ENCODE results near the gene PTTG1IP.

DNA sequence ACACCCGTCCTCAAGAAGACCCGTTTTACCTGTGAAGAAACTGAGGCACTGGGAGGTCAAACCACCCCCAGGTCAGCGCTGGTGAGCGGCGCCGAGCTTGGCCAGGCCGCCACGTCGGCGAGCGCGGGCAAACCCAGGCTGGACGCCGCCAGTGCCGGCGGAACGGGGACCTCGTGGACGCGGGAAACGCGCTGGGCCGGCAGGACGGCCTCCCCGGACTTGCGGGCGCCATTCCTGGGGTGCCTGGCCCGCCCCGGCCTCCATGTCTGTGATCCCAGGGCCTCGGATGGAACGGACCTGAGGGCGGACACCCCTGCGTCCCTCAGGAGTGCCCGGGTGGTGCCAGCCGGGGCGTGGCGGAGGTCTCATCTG is 54.9 kb downstream of the PTTG1IP start:
- no peak for TF ChIP-seq TFE3 (CRISPR knock-in tag; IDR thresholded peaks at IDR 0.05)
- TF ChIP-seq SOX13 (IDR thresholded peaks at IDR 0.05): no peak
- no peak for TF ChIP-seq SOX13 (CRISPR knock-in tag; conservative IDR thresholded peaks at IDR 0.05 in 1 of 2, IDR thresholded peaks at IDR 0.05 in 1 of 2)
- TF ChIP-seq ZNF616 (CRISPR knock-in tag; IDR thresholded peaks at IDR 0.05; ENCODE audit: low read depth): no peak
- no peak for TF ChIP-seq ZNF530 (CRISPR knock-in tag; IDR thresholded peaks at IDR 0.05; ENCODE audit: low read depth)
- no peak for TF ChIP-seq KDM1A (CRISPR knock-in tag; IDR thresholded peaks at IDR 0.05)
- TF ChIP-seq, protein P1, sequence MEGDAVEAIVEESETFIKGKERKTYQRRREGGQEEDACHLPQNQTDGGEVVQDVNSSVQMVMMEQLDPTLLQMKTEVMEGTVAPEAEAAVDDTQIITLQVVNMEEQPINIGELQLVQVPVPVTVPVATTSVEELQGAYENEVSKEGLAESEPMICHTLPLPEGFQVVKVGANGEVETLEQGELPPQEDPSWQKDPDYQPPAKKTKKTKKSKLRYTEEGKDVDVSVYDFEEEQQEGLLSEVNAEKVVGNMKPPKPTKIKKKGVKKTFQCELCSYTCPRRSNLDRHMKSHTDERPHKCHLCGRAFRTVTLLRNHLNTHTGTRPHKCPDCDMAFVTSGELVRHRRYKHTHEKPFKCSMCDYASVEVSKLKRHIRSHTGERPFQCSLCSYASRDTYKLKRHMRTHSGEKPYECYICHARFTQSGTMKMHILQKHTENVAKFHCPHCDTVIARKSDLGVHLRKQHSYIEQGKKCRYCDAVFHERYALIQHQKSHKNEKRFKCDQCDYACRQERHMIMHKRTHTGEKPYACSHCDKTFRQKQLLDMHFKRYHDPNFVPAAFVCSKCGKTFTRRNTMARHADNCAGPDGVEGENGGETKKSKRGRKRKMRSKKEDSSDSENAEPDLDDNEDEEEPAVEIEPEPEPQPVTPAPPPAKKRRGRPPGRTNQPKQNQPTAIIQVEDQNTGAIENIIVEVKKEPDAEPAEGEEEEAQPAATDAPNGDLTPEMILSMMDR (CRISPR knock-in tag; IDR thresholded peaks at IDR 0.05): no peak
- no peak for TF ChIP-seq SRSF1 (optimal IDR thresholded peaks at IDR 0.05; ENCODE audit: low read depth, low read length)
- TF ChIP-seq, protein P2, sequence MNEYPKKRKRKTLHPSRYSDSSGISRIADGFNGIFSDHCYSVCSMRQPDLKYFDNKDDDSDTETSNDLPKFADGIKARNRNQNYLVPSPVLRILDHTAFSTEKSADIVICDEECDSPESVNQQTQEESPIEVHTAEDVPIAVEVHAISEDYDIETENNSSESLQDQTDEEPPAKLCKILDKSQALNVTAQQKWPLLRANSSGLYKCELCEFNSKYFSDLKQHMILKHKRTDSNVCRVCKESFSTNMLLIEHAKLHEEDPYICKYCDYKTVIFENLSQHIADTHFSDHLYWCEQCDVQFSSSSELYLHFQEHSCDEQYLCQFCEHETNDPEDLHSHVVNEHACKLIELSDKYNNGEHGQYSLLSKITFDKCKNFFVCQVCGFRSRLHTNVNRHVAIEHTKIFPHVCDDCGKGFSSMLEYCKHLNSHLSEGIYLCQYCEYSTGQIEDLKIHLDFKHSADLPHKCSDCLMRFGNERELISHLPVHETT (CRISPR knock-in tag; conservative IDR thresholded peaks at IDR 0.05): no peak
- TF ChIP-seq POLR2AphosphoS5 (IDR thresholded peaks at IDR 0.05; ENCODE audit: low read depth, low read length): no peak

Measured in HepG2 (cell line).